CD14-positive monocyte (primary cell): Measurements from ENCODE around the gene SH3TC2. TPM values are rescaled to one million over a fixed set of nuclear protein-coding genes. Genes with fewer than 3 reads are reported as not detected.

ENCODE experiments used
- DNase-seq, 3 donors: peaks; one replicate each; pipeline ENCODE4 v3.0.0-alpha.2; 2011 to 2022
- H2AFZ ChIP-seq: 2 replicates; pipeline ENCODE4 v1.6.0; 2012; ENCODE audit warnings: mild to moderate bottlenecking, low read depth, low read length, inconsistent platforms; ENCODE audit not compliant: insufficient read depth, poor library complexity, severe bottlenecking
- H3K27ac ChIP-seq, 2 donors: 1 replicate in 1 of 2; 2 replicates in 1 of 2; pipeline ENCODE4 v1.5.1; 2012 to 2013; ENCODE audit warnings: low read length in 2 of 2, control low read depth in 1 of 2, inconsistent platforms in 1 of 2, low read depth in 1 of 2, mild to moderate bottlenecking in 1 of 2
- H3K27me3 ChIP-seq, 2 donors: one replicate each; pipeline versions ENCODE4 v1.6.0 to v1.6.1; 2011 to 2013; ENCODE audit warnings: low read length in 2 of 2; ENCODE audit not compliant: control insufficient read depth in 2 of 2, insufficient read depth in 2 of 2
- H3K36me3 ChIP-seq, 2 donors: replicated peaks in 1 of 2; 1 replicate in 1 of 2; 2 replicates in 1 of 2; pipeline versions ENCODE4 v1.5.1 to v1.6.1; 2012 to 2013; ENCODE audit warnings: low read length in 2 of 2, control low read depth in 1 of 2, inconsistent platforms in 1 of 2, mild to moderate bottlenecking in 1 of 2; ENCODE audit not compliant: insufficient read depth in 2 of 2, control insufficient read depth in 1 of 2
- H3K4me1 ChIP-seq, 2 donors: 1 replicate in 1 of 2; 2 replicates in 1 of 2; pipeline versions ENCODE4 v1.5.1 to v1.6.1; 2012 to 2013; ENCODE audit warnings: low read length in 2 of 2, control low read depth in 1 of 2, inconsistent platforms in 1 of 2, mild to moderate bottlenecking in 1 of 2, moderate library complexity in 1 of 2; ENCODE audit not compliant: insufficient read depth in 2 of 2, control insufficient read depth in 1 of 2
- H3K4me2 ChIP-seq: replicated peaks from 2 replicates; pipeline ENCODE3; 2012; ENCODE audit warnings: low read length, moderate library complexity, mild to moderate bottlenecking; ENCODE audit not compliant: poor library complexity, severe bottlenecking; ENCODE audit errors: extremely low read depth
- H3K4me3 ChIP-seq, 3 experiments: fragments of 200-600 bp in 1 of 3; sonication (generic) in 1 of 3; replicated peaks in 1 of 3; 1 replicate in 2 of 3; 2 replicates in 1 of 3; pipeline ENCODE4 v1.5.1; 2011 to 2013; ENCODE audit warnings: low read length in 3 of 3, mild to moderate bottlenecking in 3 of 3, control low read depth in 2 of 3, low read depth in 2 of 3, inconsistent platforms in 1 of 3, moderate library complexity in 1 of 3
- H3K79me2 ChIP-seq: 2 replicates; pipeline ENCODE4 v1.6.0; 2012; ENCODE audit warnings: mild to moderate bottlenecking, control low read depth, inconsistent platforms, low read length, moderate library complexity; ENCODE audit not compliant: insufficient read depth
- H3K9ac ChIP-seq: 2 replicates; pipeline ENCODE4 v1.6.0; 2017; ENCODE audit warnings: low read length, mild to moderate bottlenecking; ENCODE audit not compliant: insufficient read depth, poor library complexity, severe bottlenecking
- H3K9me3 ChIP-seq, 2 donors: replicated peaks in 1 of 2; 1 replicate in 1 of 2; 2 replicates in 1 of 2; pipeline versions ENCODE4 v1.5.1 to v1.6.1; 2012 to 2013; ENCODE audit warnings: low read length in 2 of 2, control low read depth in 1 of 2; ENCODE audit not compliant: control insufficient read depth in 1 of 2, insufficient read depth in 1 of 2
- H4K20me1 ChIP-seq: 2 replicates; pipeline ENCODE4 v1.6.0; 2012; ENCODE audit warnings: mild to moderate bottlenecking, low read length, control low read depth, moderate library complexity; ENCODE audit not compliant: insufficient read depth
- H3K27ac Mint-ChIP-seq, 7 donors: one replicate each; pipeline ENCODE4 v1.8.0; 2020; ENCODE audit warnings: mild to moderate bottlenecking in 7 of 7, mixed read lengths in 7 of 7, moderate library complexity in 6 of 7, inconsistent platforms in 2 of 7
- H3K27me3 Mint-ChIP-seq, 3 donors: one replicate each; pipeline ENCODE4 v1.8.0; 2021 to 2022; ENCODE audit warnings: low read depth in 3 of 3, mild to moderate bottlenecking in 3 of 3, mixed read lengths in 3 of 3, moderate library complexity in 3 of 3, inconsistent platforms in 1 of 3
- H3K36me3 Mint-ChIP-seq, 2 donors: one replicate each; pipeline ENCODE4 v1.8.0; 2020; ENCODE audit warnings: mixed read lengths in 2 of 2, inconsistent platforms in 1 of 2, mild to moderate bottlenecking in 1 of 2
- H3K4me1 Mint-ChIP-seq: one replicate; pipeline ENCODE4 v1.8.0; 2020; ENCODE audit warnings: mild to moderate bottlenecking, mixed read lengths
- H3K4me3 Mint-ChIP-seq, 2 donors: one replicate each; pipeline ENCODE4 v1.8.0; 2020; ENCODE audit warnings: mild to moderate bottlenecking in 2 of 2, mixed read lengths in 2 of 2, moderate library complexity in 1 of 2
- H3K9me3 Mint-ChIP-seq, 7 donors: one replicate each; pipeline ENCODE4 v1.8.0; 2020 to 2022; ENCODE audit warnings: mixed read lengths in 7 of 7, mild to moderate bottlenecking in 6 of 7, moderate library complexity in 6 of 7, inconsistent platforms in 2 of 7
- CTCF ChIP-seq: fragments of 200-600 bp; IDR thresholded peaks from one replicate; pipeline ENCODE4 v1.8.0; 2022; ENCODE audit warnings: antibody characterized with exemption, mild to moderate bottlenecking
- WGBS: methylation state at CpG from one replicate; pipeline ENCODE4 v1.1.5; 2013; ENCODE audit warnings: missing lambda C conversion rate; ENCODE audit not compliant: insufficient coverage; 5-methylcytosine and 5-hydroxymethylcytosine counted together
- intact Hi-C, 2 donors: fragments of 100-400 bp; cut with micrococcal nuclease; formaldehyde crosslinking; loops; one replicate each; pipeline versions ENCODE4 v1.15.0 to v1.15.1; 2023
- polyA plus RNA-seq, 3 donors: library from polyadenylated mRNA; depleted of rRNA in 1 of 3; unstranded in 2 of 3; stranded (reverse) in 1 of 3; fragments of 300-500 nt in 2 of 3; fragments of >200 nt in 1 of 3; fragmentation: Illumina TruSeq in 2 of 3; gene quantifications; 1 replicate in 2 of 3; 2 replicates in 1 of 3; pipeline ENCODE4 v1.2.3, GENCODE V29; 2012 to 2021

SH3TC2 gene
- polyA plus RNA-seq, 3 donors = 0.01 to 0.30 (median 0.14) TPM

- H3K9me3 Mint-ChIP-seq = peaks cover 21 to 44% (median 35%) of the 10 kb centered on the region in 7 donors
- no peak overlapping the region for H3K9ac ChIP-seq
- no peaks in the 10 kb centered on the region for H3K27me3 Mint-ChIP-seq
- no peaks in the 10 kb centered on the region for H3K4me1 ChIP-seq
- TF ChIP-seq CTCF = no peak
- H3K4me3 ChIP-seq = no peak overlapping the region
- no peak overlapping the region for H2AFZ ChIP-seq
- DNase-seq = no peak
- H3K4me1 Mint-ChIP-seq = no peaks in the 10 kb centered on the region
- H3K36me3 Mint-ChIP-seq = no peaks in the 10 kb centered on the region
- H3K27ac Mint-ChIP-seq = no peak overlapping the region
- no peaks in the 10 kb centered on the region for H4K20me1 ChIP-seq
- intact Hi-C loops = no loop called here
- H3K36me3 ChIP-seq = no peaks in the 10 kb centered on the region
- peaks cover 6 to 14% of the 10 kb centered on the region in 2 donors for H3K9me3 ChIP-seq
- H3K4me2 ChIP-seq = no peak overlapping the region
- H3K79me2 ChIP-seq = no peaks in the 10 kb centered on the region
- H3K27ac ChIP-seq = no peak overlapping the region
- H3K4me3 Mint-ChIP-seq = no peak overlapping the region
- no peaks in the 10 kb centered on the region for H3K27me3 ChIP-seq
Measured at GRCh38 chr5:149099920-149100319, 37.1 kb upstream of the SH3TC2 start.

- peaks cover 0 to 3% of the 10 kb centered on the region in 2 donors for H3K36me3 Mint-ChIP-seq
- H3K9me3 Mint-ChIP-seq = peaks cover 27 to 50% (median 40%) of the 10 kb centered on the region in 7 donors
Measured at GRCh38 chr5:149094996-149095395, 32.1 kb upstream of the SH3TC2 start.

More at GRCh38 chr5:149094996-149095395, 32.1 kb upstream of the SH3TC2 start:
- DNase-seq = no peak
- intact Hi-C loops = no loop called here
- Histone ChIP-seq H4K20me1 (no peaks in the 10 kb centered on the region), H3K4me1 (no peaks in the 10 kb centered on the region), H3K36me3 (no peaks in the 10 kb centered on the region), H2AFZ (no peak overlapping the region), H3K4me2 (no peak overlapping the region), H3K27me3 (no peaks in the 10 kb centered on the region), H3K79me2 (no peaks in the 10 kb centered on the region), H3K27ac (no peak overlapping the region), H3K9me3 (peaks cover 17 to 27% of the 10 kb centered on the region in 2 donors), H3K4me3 (no peak overlapping the region), H3K9ac (no peak overlapping the region)
- Mint-ChIP-seq H3K4me1 (no peaks in the 10 kb centered on the region), H3K27me3 (peaks cover 0 to 1% (median 0%) of the 10 kb centered on the region in 3 donors), H3K4me3 (no peak overlapping the region), H3K27ac (no peak overlapping the region)
- 96% methylated on average over 2 of the region's 2 CpGs for WGBS
- TF ChIP-seq CTCF = no peak
